C4-2B (cell line): Measurements from ENCODE around the gene NME5.

ENCODE experiments used
- CTCF ChIP-seq: fragments of 450-650 bp; conservative IDR thresholded peaks from 2 replicates; pipeline ENCODE4 v1.5.1; 2017; ENCODE audit warnings: mild to moderate bottlenecking
- ZFX ChIP-seq: fragments of 450-650 bp; IDR thresholded peaks from 2 replicates; pipeline ENCODE4 v1.6.1; 2017

DNA sequence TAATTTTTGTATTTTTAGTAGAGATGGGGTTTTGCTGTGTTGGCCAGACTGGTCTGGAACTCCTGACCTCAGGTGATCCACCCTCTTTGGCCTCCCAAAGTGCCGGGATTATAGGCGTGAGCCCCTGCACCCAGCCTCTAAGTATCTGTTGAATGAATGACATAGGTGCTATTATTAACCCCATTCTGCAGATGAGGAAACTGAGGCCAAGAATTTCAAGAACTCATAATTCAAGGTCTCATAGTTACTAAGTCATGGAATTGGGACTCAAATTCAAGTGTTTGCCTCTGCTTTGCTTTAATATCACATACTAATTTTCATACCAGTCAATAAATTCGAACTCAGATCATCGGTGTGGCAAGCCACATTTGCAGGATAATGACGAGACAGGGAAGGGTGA, 41.6 kb upstream of the NME5 start:
- no peak for TF ChIP-seq CTCF
- TF ChIP-seq ZFX: no peak
